Measurements from ENCODE around the gene KRT76. TPM values are rescaled to one million over a fixed set of nuclear protein-coding genes. Genes with fewer than 3 reads are reported as not detected.

Gene KRT76
- total and polyA plus RNA-seq, 2 donors (not counting 1 experiment from before 2014, with no cell fraction given): not detected

- Histone ChIP-seq H3K27ac (ENCODE audit: low read length in 2 of 2) (no peak overlapping the region), H3K4me2 (replicated peaks; ENCODE audit: low read depth, low read length, poor library complexity, severe bottlenecking) (no peak overlapping the region), H4K20me1 (ENCODE audit: control insufficient read depth, insufficient read depth, low read length, poor library complexity, severe bottlenecking) (no peaks in the 10 kb centered on the region), H3K9me3 (ENCODE audit: control extremely low read depth in 1 of 3, control insufficient read depth in 2 of 3, insufficient read depth in 1 of 3, low read length in 2 of 3) (no peaks in the 10 kb centered on the region), H3K27me3 (replicated peaks in 1 of 4; ENCODE audit: control extremely low read depth in 1 of 4, control insufficient read depth in 3 of 4, insufficient read depth in 4 of 4, low read length in 3 of 4) (peaks cover 0 to 2% (median 0%) of the 10 kb centered on the region in 4 experiments), H3K79me2 (ENCODE audit: control insufficient read depth, insufficient read depth, low read length) (no peaks in the 10 kb centered on the region), H3K4me1 (ENCODE audit: control insufficient read depth in 2 of 2, insufficient read depth in 2 of 2, low read length in 2 of 2) (no peaks in the 10 kb centered on the region), H3K36me3 (replicated peaks in 1 of 2; ENCODE audit: control extremely low read depth in 1 of 2, control insufficient read depth in 1 of 2, extremely low read depth in 1 of 2, insufficient read depth in 2 of 2, low read length in 1 of 2) (no peaks in the 10 kb centered on the region), H3K9ac (ENCODE audit: low read length) (no peak overlapping the region), H3K4me3 (ENCODE audit: control extremely low read depth in 1 of 5, extremely low read depth in 1 of 5, insufficient read depth in 1 of 5, low read depth in 2 of 5, low read length in 4 of 5) (no peak overlapping the region), H2AFZ (ENCODE audit: insufficient read depth, low read depth, low read length, poor library complexity, severe bottlenecking) (no peak overlapping the region)
- no peak for ATAC-seq (ENCODE audit: low read depth)
- no peak for TF ChIP-seq CTCF (IDR thresholded peaks at IDR 0.05)
- no peak for TF ChIP-seq EZH2 (IDR thresholded peaks at IDR 0.05; ENCODE audit: borderline replicate concordance, insufficient read depth, low read depth, low read length, poor library complexity, severe bottlenecking)
- H3K27me3 Mint-ChIP-seq: peaks cover 26% of the 10 kb centered on the region
- DNase-seq: no peak
- 89% methylated on average over 7 of the region's 8 CpGs for WGBS (ENCODE audit: insufficient coverage)
- no peak overlapping the region for H3K27ac Mint-ChIP-seq
- ChIA-PET POLR2A (no interaction called here), CTCF (no interaction called here)
- intact Hi-C loops (cut with micrococcal nuclease): no loop called here
- no peaks in the 10 kb centered on the region for H3K4me1 Mint-ChIP-seq
- H3K9me3 Mint-ChIP-seq (ENCODE audit: insufficient read depth): no peaks in the 10 kb centered on the region
- H3K4me3 Mint-ChIP-seq: no peak overlapping the region
Observed at GRCh38 chr12:52817003-52817698, 40.0 kb upstream of the KRT76 start.

- ChIA-PET CTCF (no interaction called here), POLR2A (no interaction called here)
- TF ChIP-seq CTCF (IDR thresholded peaks at IDR 0.05): no peak
- intact Hi-C loops (cut with micrococcal nuclease): no loop called here
- Histone ChIP-seq H3K27me3 (replicated peaks in 1 of 4; ENCODE audit: control extremely low read depth in 1 of 4, control insufficient read depth in 3 of 4, insufficient read depth in 4 of 4, low read length in 3 of 4) (peaks cover 0 to 2% (median 0%) of the 10 kb centered on the region in 4 experiments), H3K4me3 (ENCODE audit: control extremely low read depth in 1 of 5, extremely low read depth in 1 of 5, insufficient read depth in 1 of 5, low read depth in 2 of 5, low read length in 4 of 5) (no peak overlapping the region), H3K9me3 (ENCODE audit: control extremely low read depth in 1 of 3, control insufficient read depth in 2 of 3, insufficient read depth in 1 of 3, low read length in 2 of 3) (no peaks in the 10 kb centered on the region), H2AFZ (ENCODE audit: insufficient read depth, low read depth, low read length, poor library complexity, severe bottlenecking) (no peak overlapping the region), H3K79me2 (ENCODE audit: control insufficient read depth, insufficient read depth, low read length) (no peaks in the 10 kb centered on the region), H3K9ac (ENCODE audit: low read length) (no peak overlapping the region), H3K4me2 (replicated peaks; ENCODE audit: low read depth, low read length, poor library complexity, severe bottlenecking) (no peak overlapping the region), H3K36me3 (replicated peaks in 1 of 2; ENCODE audit: control extremely low read depth in 1 of 2, control insufficient read depth in 1 of 2, extremely low read depth in 1 of 2, insufficient read depth in 2 of 2, low read length in 1 of 2) (no peaks in the 10 kb centered on the region), H3K27ac (ENCODE audit: low read length in 2 of 2) (no peak overlapping the region), H4K20me1 (ENCODE audit: control insufficient read depth, insufficient read depth, low read length, poor library complexity, severe bottlenecking) (no peaks in the 10 kb centered on the region), H3K4me1 (ENCODE audit: control insufficient read depth in 2 of 2, insufficient read depth in 2 of 2, low read length in 2 of 2) (no peaks in the 10 kb centered on the region)
- Mint-ChIP-seq H3K4me1 (no peaks in the 10 kb centered on the region), H3K27me3 (peaks cover 26% of the 10 kb centered on the region), H3K27ac (no peak overlapping the region), H3K4me3 (no peak overlapping the region), H3K9me3 (ENCODE audit: insufficient read depth) (no peaks in the 10 kb centered on the region)
- ATAC-seq (ENCODE audit: low read depth) (no peak), DNase-seq (no peak)
- 90% methylated on average over 6 of the region's 9 CpGs for WGBS (ENCODE audit: insufficient coverage)
Observed at GRCh38 chr12:52815676-52816588, 38.8 kb upstream of the KRT76 start.
